ENCODE data around the gene ARHGEF37.

GRCh38 chr5:149638136-149638535, 56.8 kb downstream of the ARHGEF37 start:
- TF ChIP-seq, protein P1, sequence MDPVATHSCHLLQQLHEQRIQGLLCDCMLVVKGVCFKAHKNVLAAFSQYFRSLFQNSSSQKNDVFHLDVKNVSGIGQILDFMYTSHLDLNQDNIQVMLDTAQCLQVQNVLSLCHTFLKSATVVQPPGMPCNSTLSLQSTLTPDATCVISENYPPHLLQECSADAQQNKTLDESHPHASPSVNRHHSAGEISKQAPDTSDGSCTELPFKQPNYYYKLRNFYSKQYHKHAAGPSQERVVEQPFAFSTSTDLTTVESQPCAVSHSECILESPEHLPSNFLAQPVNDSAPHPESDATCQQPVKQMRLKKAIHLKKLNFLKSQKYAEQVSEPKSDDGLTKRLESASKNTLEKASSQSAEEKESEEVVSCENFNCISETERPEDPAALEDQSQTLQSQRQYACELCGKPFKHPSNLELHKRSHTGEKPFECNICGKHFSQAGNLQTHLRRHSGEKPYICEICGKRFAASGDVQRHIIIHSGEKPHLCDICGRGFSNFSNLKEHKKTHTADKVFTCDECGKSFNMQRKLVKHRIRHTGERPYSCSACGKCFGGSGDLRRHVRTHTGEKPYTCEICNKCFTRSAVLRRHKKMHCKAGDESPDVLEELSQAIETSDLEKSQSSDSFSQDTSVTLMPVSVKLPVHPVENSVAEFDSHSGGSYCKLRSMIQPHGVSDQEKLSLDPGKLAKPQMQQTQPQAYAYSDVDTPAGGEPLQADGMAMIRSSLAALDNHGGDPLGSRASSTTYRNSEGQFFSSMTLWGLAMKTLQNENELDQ (CRISPR knock-in tag; IDR thresholded peaks at IDR 0.05; ENCODE audit: borderline replicate concordance) = no peak
- no peak for TF ChIP-seq POLR2AphosphoS5 (IDR thresholded peaks at IDR 0.05; ENCODE audit: control insufficient read depth, insufficient read depth, low read depth, low read length)
- TF ChIP-seq USF2 (CRISPR knock-in tag; IDR thresholded peaks at IDR 0.05) = no peak
- TF ChIP-seq HDGF (IDR thresholded peaks at IDR 0.05) = no peak
- TF ChIP-seq ZNF695 (CRISPR knock-in tag; IDR thresholded peaks at IDR 0.05) = no peak
- TF ChIP-seq SAP30 (IDR thresholded peaks at IDR 0.05; ENCODE audit: borderline replicate concordance, insufficient read depth, low read depth, low read length, poor library complexity, severe bottlenecking) = no peak
- TF ChIP-seq ADNP (tag; IDR thresholded peaks at IDR 0.05) = no peak
- TF ChIP-seq NFYB (IDR thresholded peaks at IDR 0.05; ENCODE audit: extremely low read depth, insufficient read length) = no peak
- no peak for TF ChIP-seq ATF4 (CRISPR knock-in tag; IDR thresholded peaks at IDR 0.05)

All from K562 (cell line).